NB4 (cell line): Measurements from ENCODE around the gene CD300C.
A peak's percentile ranks its signal among the peaks of the same experiment; 100 is the strongest.

Experiments used
- DNase-seq: peaks from one replicate; pipeline ENCODE4 v3.0.0; 2010; ENCODE audit warnings: low read depth
- H3K4me3 ChIP-seq: one replicate; pipeline ENCODE4 v1.5.1; 2011; ENCODE audit warnings: mild to moderate bottlenecking, low read depth, low read length, moderate library complexity
- CTCF ChIP-seq: IDR thresholded peaks from one replicate; pipeline ENCODE4 v1.5.1; 2012; ENCODE audit warnings: low read depth, low read length
- MAX ChIP-seq: IDR thresholded peaks from 2 replicates; pipeline ENCODE4 v1.6.1; 2011; ENCODE audit warnings: low read depth, low read length
- MYC ChIP-seq: IDR thresholded peaks from 2 replicates; pipeline ENCODE4 v1.6.1; 2011; ENCODE audit warnings: low read depth, low read length
- POLR2A ChIP-seq: IDR thresholded peaks from 2 replicates; pipeline ENCODE4 v1.6.1; 2011; ENCODE audit warnings: mild to moderate bottlenecking; ENCODE audit not compliant: insufficient read length; ENCODE audit errors: extremely low read depth

CD300C gene

GRCh38 chr17:74544991-74545842 is 698 bp downstream of the CD300C start:
- DNase-seq, result peak; percentile 22
- peak overlapping the region; percentile 21 for H3K4me3 ChIP-seq
- TF ChIP-seq MAX (no peak), POLR2A (no peak), CTCF (no peak), MYC (no peak)

- no peak for DNase-seq
- no peak overlapping the region for H3K4me3 ChIP-seq
- no peak for TF ChIP-seq MAX
- no peak for TF ChIP-seq POLR2A
- TF ChIP-seq MYC, result no peak
- TF ChIP-seq CTCF, result no peak
Measured at GRCh38 chr17:74543891-74544760, 1.8 kb downstream of the CD300C start.

GRCh38 chr17:74543406-74543805 is 2.5 kb downstream of the CD300C start:
- TF ChIP-seq MYC (no peak), CTCF (no peak), POLR2A (no peak), MAX (no peak)

GRCh38 chr17:74542727-74543383 is 3.1 kb downstream of the CD300C start:
- no peak for TF ChIP-seq CTCF
- H3K4me3 ChIP-seq, result no peak overlapping the region
- no peak for DNase-seq

More at GRCh38 chr17:74543406-74543805, 2.5 kb downstream of the CD300C start:
- no peak for DNase-seq
- H3K4me3 ChIP-seq, result no peak overlapping the region

- no peak for DNase-seq
- TF ChIP-seq MYC (no peak), POLR2A (no peak), MAX (no peak), CTCF (no peak)
- no peak overlapping the region for H3K4me3 ChIP-seq
Measured at GRCh38 chr17:74542166-74542565, 3.7 kb downstream of the CD300C start.
